ENCODE measurements around the gene DNAI7. TPM values are rescaled to one million over a fixed set of nuclear protein-coding genes. Genes with fewer than 3 reads are reported as not detected.

DNAI7 gene
- total and polyA plus RNA-seq, 7 donors: 0.13 to 1.2 (median 0.73) TPM; not detected in 3

DNA sequence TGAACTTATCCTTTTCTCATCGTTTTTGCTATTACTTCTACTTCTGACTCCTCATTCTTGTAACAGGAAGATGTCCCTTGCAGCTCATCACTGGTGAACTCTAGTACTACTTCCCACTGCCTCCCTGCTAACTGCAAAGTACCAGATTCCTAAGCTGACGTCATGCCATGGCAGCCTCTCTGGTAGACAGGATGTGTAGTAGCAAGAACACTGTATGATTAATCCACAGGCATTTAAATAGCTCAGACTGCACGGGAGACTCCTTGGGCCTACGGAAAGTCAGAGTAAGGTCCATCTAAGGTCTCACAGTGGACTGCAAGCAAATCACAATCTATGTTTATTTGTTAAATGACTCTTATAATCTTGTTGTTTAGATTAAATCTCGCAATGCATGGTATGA, 43.5 kb downstream of the DNAI7 start:
- 45 to 56% methylated on average over 5 of the region's 5 CpGs for WGBS, 2 donors
- peak; percentile 69 for DNase-seq
- intact Hi-C loops (cut with DNase I): no loop called here

DNA sequence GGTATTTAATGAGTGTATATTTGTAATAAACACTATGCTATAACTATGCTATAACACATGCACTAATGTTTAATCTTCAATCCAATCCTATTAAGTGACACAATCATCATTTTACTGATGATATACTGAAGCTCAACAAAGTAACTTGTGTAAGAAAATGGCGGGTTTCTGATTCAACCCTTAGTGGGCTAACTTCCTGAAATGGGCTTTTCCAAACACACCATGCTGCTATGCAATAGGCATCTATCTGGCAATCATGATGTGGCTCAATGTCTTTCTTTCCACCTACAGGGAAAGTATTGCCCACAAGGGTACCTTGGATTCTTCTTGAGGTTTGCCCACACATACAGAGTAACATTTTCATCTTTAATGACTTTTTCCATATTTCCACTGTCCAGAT, 48.3 kb downstream of the DNAI7 start:
- Histone ChIP-seq H3K4me3 (no peak overlapping the region), H3K4me1 (peaks cover 0 to 4% (median 0%) of the 10 kb centered on the region in 4 donors), H3K9me3 (no peaks in the 10 kb centered on the region), H3K36me3 (no peaks in the 10 kb centered on the region), H3K27me3 (no peaks in the 10 kb centered on the region), H3K27ac (no peak overlapping the region)
- intact Hi-C loops (cut with DNase I): no loop called here
- DNase-seq: no peak
- TF ChIP-seq, protein P1, sequence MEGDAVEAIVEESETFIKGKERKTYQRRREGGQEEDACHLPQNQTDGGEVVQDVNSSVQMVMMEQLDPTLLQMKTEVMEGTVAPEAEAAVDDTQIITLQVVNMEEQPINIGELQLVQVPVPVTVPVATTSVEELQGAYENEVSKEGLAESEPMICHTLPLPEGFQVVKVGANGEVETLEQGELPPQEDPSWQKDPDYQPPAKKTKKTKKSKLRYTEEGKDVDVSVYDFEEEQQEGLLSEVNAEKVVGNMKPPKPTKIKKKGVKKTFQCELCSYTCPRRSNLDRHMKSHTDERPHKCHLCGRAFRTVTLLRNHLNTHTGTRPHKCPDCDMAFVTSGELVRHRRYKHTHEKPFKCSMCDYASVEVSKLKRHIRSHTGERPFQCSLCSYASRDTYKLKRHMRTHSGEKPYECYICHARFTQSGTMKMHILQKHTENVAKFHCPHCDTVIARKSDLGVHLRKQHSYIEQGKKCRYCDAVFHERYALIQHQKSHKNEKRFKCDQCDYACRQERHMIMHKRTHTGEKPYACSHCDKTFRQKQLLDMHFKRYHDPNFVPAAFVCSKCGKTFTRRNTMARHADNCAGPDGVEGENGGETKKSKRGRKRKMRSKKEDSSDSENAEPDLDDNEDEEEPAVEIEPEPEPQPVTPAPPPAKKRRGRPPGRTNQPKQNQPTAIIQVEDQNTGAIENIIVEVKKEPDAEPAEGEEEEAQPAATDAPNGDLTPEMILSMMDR (IDR thresholded peaks at IDR 0.05): no peak
- TF ChIP-seq POLR2AphosphoS5 (IDR thresholded peaks at IDR 0.05) (no peak), POLR2A (IDR thresholded peaks at IDR 0.05) (no peak), EP300 (IDR thresholded peaks at IDR 0.05) (no peak)
- 90 to 96% methylated on average over 1 of the region's 1 CpG for WGBS, 2 donors

More for the DNA sequence above, 43.5 kb downstream of the DNAI7 start:
- Histone ChIP-seq H3K36me3 (no peaks in the 10 kb centered on the region), H3K4me3 (no peak overlapping the region), H3K27ac (peak overlapping the region in 3 of 4 donors; percentile 3 to 66 (median 34)), H3K9me3 (no peaks in the 10 kb centered on the region), H3K4me1 (peaks cover 0 to 13% (median 0%) of the 10 kb centered on the region in 4 donors), H3K27me3 (no peaks in the 10 kb centered on the region)
- peak in 2 of 4 donors; percentile 10 to 44 for TF ChIP-seq POLR2AphosphoS5 (IDR thresholded peaks at IDR 0.05)
- TF ChIP-seq, protein P1 (IDR thresholded peaks at IDR 0.05): no peak

DNA sequence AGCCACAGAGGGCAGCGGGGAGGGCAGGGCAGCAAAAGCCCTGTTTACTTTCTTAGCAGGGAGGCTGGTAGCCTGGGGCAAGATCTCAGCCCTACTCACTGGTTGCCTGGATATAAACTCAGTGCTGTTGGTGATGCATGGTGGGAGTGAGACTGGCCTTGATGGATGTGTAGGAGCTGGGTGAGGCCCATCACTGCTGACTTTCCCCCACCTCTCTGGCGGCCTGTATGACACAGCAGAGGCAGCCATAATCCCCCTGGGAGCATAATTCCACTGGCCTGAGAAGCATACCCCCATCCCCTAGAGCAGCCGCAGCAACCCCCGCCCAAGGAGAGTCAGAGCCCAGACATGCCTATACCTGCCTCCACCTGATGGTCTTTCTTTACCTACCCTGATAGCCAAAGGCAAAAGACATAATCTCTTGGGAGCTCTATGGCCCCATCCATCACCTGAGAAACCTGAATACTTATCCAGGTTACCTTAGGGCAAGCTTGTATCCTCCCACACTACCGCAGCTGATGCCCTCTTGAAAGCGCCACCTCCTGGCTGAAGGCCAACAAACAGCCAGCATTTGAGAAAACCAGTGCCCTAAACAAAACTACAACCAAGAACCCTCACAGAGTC, 59.3 kb downstream of the DNAI7 start:
- no peaks in the 10 kb centered on the region for H3K4me1 ChIP-seq
- H3K36me3 ChIP-seq: no peaks in the 10 kb centered on the region
- H3K9me3 ChIP-seq: no peaks in the 10 kb centered on the region
- 67 to 83% methylated on average over 6 of the region's 6 CpGs for WGBS, 2 donors
- no peaks in the 10 kb centered on the region for H3K27me3 ChIP-seq
- no peak overlapping the region for H3K4me3 ChIP-seq
- no peak overlapping the region for H3K27ac ChIP-seq
- DNase-seq: no peak
- TF ChIP-seq POLR2AphosphoS5 (IDR thresholded peaks at IDR 0.05): no peak
- TF ChIP-seq POLR2A (IDR thresholded peaks at IDR 0.05): no peak
- no peak for TF ChIP-seq EP300 (IDR thresholded peaks at IDR 0.05)
- TF ChIP-seq, protein P1 (IDR thresholded peaks at IDR 0.05): no peak
- intact Hi-C loops (cut with DNase I): no loop called here

DNA sequence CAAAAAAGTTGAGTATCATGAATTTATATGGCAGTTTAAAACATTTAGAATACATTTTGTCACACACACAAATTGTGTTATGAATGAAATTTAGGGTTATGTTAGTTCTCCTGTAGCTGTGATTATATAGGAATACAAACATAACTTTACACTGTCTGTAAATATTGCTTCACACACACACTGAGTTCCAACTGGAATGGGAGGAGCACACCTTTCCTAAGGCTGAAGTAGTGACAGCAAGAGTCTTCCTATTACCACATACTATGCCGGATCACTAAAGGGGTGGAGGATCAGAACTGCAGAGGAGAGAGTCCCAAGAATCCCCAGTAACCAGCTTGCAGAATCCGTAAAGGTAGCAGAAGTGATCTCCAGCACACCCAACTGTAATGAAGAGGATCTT, 63.7 kb downstream of the DNAI7 start:
- Histone ChIP-seq H3K4me1 (no peaks in the 10 kb centered on the region), H3K9me3 (no peaks in the 10 kb centered on the region), H3K4me3 (no peak overlapping the region), H3K27me3 (no peaks in the 10 kb centered on the region), H3K36me3 (no peaks in the 10 kb centered on the region), H3K27ac (no peak overlapping the region)
- intact Hi-C loops (cut with DNase I): loop anchor here (5.0 kb wide), 1 partner anchor 139 kb away; no protein-coding TSS in a partner anchor
- DNase-seq: no peak
- TF ChIP-seq POLR2AphosphoS5 (IDR thresholded peaks at IDR 0.05): no peak
- TF ChIP-seq EP300 (IDR thresholded peaks at IDR 0.05): no peak
- TF ChIP-seq, protein P1 (IDR thresholded peaks at IDR 0.05): no peak
- no peak for TF ChIP-seq POLR2A (IDR thresholded peaks at IDR 0.05)
- 60 to 70% methylated on average over 2 of the region's 2 CpGs for WGBS, 2 donors

DNA sequence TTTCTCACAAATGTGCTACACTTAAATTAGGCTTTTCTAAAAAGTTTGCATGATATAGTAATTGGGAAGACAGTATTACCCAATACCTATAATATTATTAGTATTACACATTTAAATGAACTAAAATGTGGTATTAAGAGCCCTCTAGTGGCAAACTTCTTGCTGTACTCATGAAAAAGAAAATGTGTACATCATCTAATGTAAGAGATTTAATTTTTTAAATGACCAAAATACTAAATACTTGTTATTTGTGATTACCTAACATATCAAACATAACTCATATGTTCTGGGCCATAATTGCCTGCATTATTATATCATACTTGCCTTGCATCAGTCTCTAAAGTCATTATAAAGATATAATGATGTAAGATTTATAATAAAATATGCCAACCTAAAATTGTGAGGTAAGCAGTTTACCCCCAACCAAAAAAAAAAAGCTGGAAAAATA, 64.2 kb downstream of the DNAI7 start:
- intact Hi-C loops (cut with DNase I): loop anchor here (5.0 kb wide), 1 partner anchor 138 kb away; no protein-coding TSS in a partner anchor
- no peaks in the 10 kb centered on the region for H3K27me3 ChIP-seq
- H3K27ac ChIP-seq: no peak overlapping the region
- H3K9me3 ChIP-seq: no peaks in the 10 kb centered on the region
- H3K4me1 ChIP-seq: no peaks in the 10 kb centered on the region
- H3K36me3 ChIP-seq: no peaks in the 10 kb centered on the region
- DNase-seq: no peak
- H3K4me3 ChIP-seq: no peak overlapping the region
- TF ChIP-seq, protein P1 (IDR thresholded peaks at IDR 0.05): peak in 3 of 4 experiments; percentile 20 to 58 (median 38)
- no peak for TF ChIP-seq EP300 (IDR thresholded peaks at IDR 0.05)

Data from sigmoid colon (tissue), 7 donors.